ENCODE measurements around the gene ETS1. TPM values are rescaled to one million over a fixed set of nuclear protein-coding genes. Genes with fewer than 3 reads are reported as not detected.

Gene ETS1
- total RNA-seq, 2 experiments from 2014 or later, result 456 to 467 TPM

- Mint-ChIP-seq H3K4me3 (no peak overlapping the region), H3K4me1 (ENCODE audit: low read depth) (no peaks in the 10 kb centered on the region), H3K9me3 (ENCODE audit: insufficient read depth) (no peaks in the 10 kb centered on the region), H3K27ac (no peak overlapping the region), H3K36me3 (ENCODE audit: low read depth) (no peaks in the 10 kb centered on the region), H3K27me3 (ENCODE audit: low read depth) (peaks cover 14% of the 10 kb centered on the region)
- DNase-seq (no peak), ATAC-seq (no peak)
- CTCF ChIA-PET, result interaction anchor here (1.8 kb wide), 1 partner anchor 11 kb away, joined by 3 read pairs; no protein-coding TSS in a partner anchor
- POLR2A ChIA-PET, result no interaction called here
Observed at GRCh38 chr11:128592454-128592853, 5.1 kb upstream of the ETS1 start.

GRCh38 chr11:128590587-128590986 lies 3.2 kb upstream of the ETS1 start:
- Mint-ChIP-seq H3K27ac (no peak overlapping the region), H3K36me3 (ENCODE audit: low read depth) (no peaks in the 10 kb centered on the region), H3K4me1 (ENCODE audit: low read depth) (no peaks in the 10 kb centered on the region), H3K27me3 (ENCODE audit: low read depth) (peaks cover 14% of the 10 kb centered on the region), H3K4me3 (no peak overlapping the region), H3K9me3 (ENCODE audit: insufficient read depth) (no peaks in the 10 kb centered on the region)
- ATAC-seq (no peak), DNase-seq (no peak)
- ChIA-PET POLR2A (no interaction called here), CTCF (interaction anchor here (0.8 to 1.2 kb wide), 2 partner anchors 15 to 39 kb away, joined by 3 read pairs; no protein-coding TSS in a partner anchor)

- H3K27ac Mint-ChIP-seq, result no peak overlapping the region
- H3K36me3 Mint-ChIP-seq (ENCODE audit: low read depth), result no peaks in the 10 kb centered on the region
- ATAC-seq (no peak), DNase-seq (no peak)
- ChIA-PET POLR2A (no interaction called here), CTCF (interaction anchor here (0.8 to 1.2 kb wide), 2 partner anchors 16 to 39 kb away, joined by 3 read pairs; no protein-coding TSS in a partner anchor)
- H3K27me3 Mint-ChIP-seq (ENCODE audit: low read depth), result peaks cover 14% of the 10 kb centered on the region
- no peaks in the 10 kb centered on the region for H3K9me3 Mint-ChIP-seq (ENCODE audit: insufficient read depth)
- no peak overlapping the region for H3K4me3 Mint-ChIP-seq
- H3K4me1 Mint-ChIP-seq (ENCODE audit: low read depth), result no peaks in the 10 kb centered on the region
Observed at GRCh38 chr11:128589998-128590397, 2.6 kb upstream of the ETS1 start.

GRCh38 chr11:128588093-128588492 lies 735 bp upstream of the ETS1 start:
- Mint-ChIP-seq H3K36me3 (ENCODE audit: low read depth) (no peaks in the 10 kb centered on the region), H3K4me1 (ENCODE audit: low read depth) (peaks cover 3% of the 10 kb centered on the region)

GRCh38 chr11:128586689-128587088 lies 669 bp downstream of the ETS1 start:
- Mint-ChIP-seq H3K27me3 (ENCODE audit: low read depth) (peaks cover 7% of the 10 kb centered on the region), H3K9me3 (ENCODE audit: insufficient read depth) (no peaks in the 10 kb centered on the region), H3K4me1 (ENCODE audit: low read depth) (peaks cover 12% of the 10 kb centered on the region), H3K36me3 (ENCODE audit: low read depth) (no peaks in the 10 kb centered on the region), H3K4me3 (no peak overlapping the region), H3K27ac (no peak overlapping the region)
- ATAC-seq (no peak), DNase-seq (no peak)
- CTCF ChIA-PET, result no interaction called here
- POLR2A ChIA-PET, result no interaction called here

More at GRCh38 chr11:128588093-128588492, 735 bp upstream of the ETS1 start:
- H3K27me3 Mint-ChIP-seq (ENCODE audit: low read depth), result peaks cover 10% of the 10 kb centered on the region
- no peak overlapping the region for H3K4me3 Mint-ChIP-seq
- DNase-seq (no peak), ATAC-seq (no peak)
- H3K27ac Mint-ChIP-seq, result no peak overlapping the region
- no peaks in the 10 kb centered on the region for H3K9me3 Mint-ChIP-seq (ENCODE audit: insufficient read depth)
- ChIA-PET POLR2A (no interaction called here), CTCF (interaction anchor here (0.6 kb wide), 1 partner anchor 44 kb away, joined by 3 read pairs; no protein-coding TSS in a partner anchor)

GRCh38 chr11:128585498-128586238 lies 1.7 kb downstream of the ETS1 start:
- ChIA-PET CTCF (no interaction called here), POLR2A (no interaction called here)
- peaks cover 18% of the 10 kb centered on the region for H3K4me1 Mint-ChIP-seq (ENCODE audit: low read depth)

GRCh38 chr11:128584253-128584652 lies 3.1 kb downstream of the ETS1 start:
- no peak overlapping the region for H3K27ac Mint-ChIP-seq
- peaks cover 29% of the 10 kb centered on the region for H3K4me1 Mint-ChIP-seq (ENCODE audit: low read depth)

More at GRCh38 chr11:128585498-128586238, 1.7 kb downstream of the ETS1 start:
- no peak overlapping the region for H3K27ac Mint-ChIP-seq
- no peak overlapping the region for H3K4me3 Mint-ChIP-seq
- no peak for DNase-seq
- H3K27me3 Mint-ChIP-seq (ENCODE audit: low read depth), result peaks cover 3% of the 10 kb centered on the region
- H3K9me3 Mint-ChIP-seq (ENCODE audit: insufficient read depth), result no peaks in the 10 kb centered on the region
- H3K36me3 Mint-ChIP-seq (ENCODE audit: low read depth), result no peaks in the 10 kb centered on the region
- ATAC-seq, result no peak

GRCh38 chr11:128582496-128583366 lies 4.6 kb downstream of the ETS1 start:
- no peaks in the 10 kb centered on the region for H3K36me3 Mint-ChIP-seq (ENCODE audit: low read depth)
- ChIA-PET POLR2A (no interaction called here), CTCF (interaction anchor here (0.9 to 1.5 kb wide), 3 partner anchors 16 to 21 kb away, joined by 3 to 5 read pairs (median 3); no protein-coding TSS in a partner anchor)
- H3K27me3 Mint-ChIP-seq (ENCODE audit: low read depth), result no peaks in the 10 kb centered on the region
- ATAC-seq, result no peak
- no peak overlapping the region for H3K27ac Mint-ChIP-seq
- no peaks in the 10 kb centered on the region for H3K9me3 Mint-ChIP-seq (ENCODE audit: insufficient read depth)
- peaks cover 29% of the 10 kb centered on the region for H3K4me1 Mint-ChIP-seq (ENCODE audit: low read depth)
- DNase-seq, result no peak
- H3K4me3 Mint-ChIP-seq, result no peak overlapping the region

More at GRCh38 chr11:128584253-128584652, 3.1 kb downstream of the ETS1 start:
- CTCF ChIA-PET, result interaction anchor here (1.0 kb wide), 1 partner anchor 31 kb away, joined by 6 read pairs; no protein-coding TSS in a partner anchor
- H3K4me3 Mint-ChIP-seq, result no peak overlapping the region
- no peak for ATAC-seq
- no peaks in the 10 kb centered on the region for H3K36me3 Mint-ChIP-seq (ENCODE audit: low read depth)
- H3K27me3 Mint-ChIP-seq (ENCODE audit: low read depth), result no peaks in the 10 kb centered on the region
- DNase-seq, result no peak
- no peaks in the 10 kb centered on the region for H3K9me3 Mint-ChIP-seq (ENCODE audit: insufficient read depth)
- POLR2A ChIA-PET, result no interaction called here

- Mint-ChIP-seq H3K27ac (no peak overlapping the region), H3K4me3 (no peak overlapping the region)
- CTCF ChIA-PET, result interaction anchor here (0.9 kb wide), 1 partner anchor 46 kb away, joined by 3 read pairs; no protein-coding TSS in a partner anchor
Observed at GRCh38 chr11:128581561-128582272, 5.6 kb downstream of the ETS1 start.

GRCh38 chr11:128580612-128581011 lies 6.7 kb downstream of the ETS1 start:
- CTCF ChIA-PET, result interaction anchor here (1.0 to 1.3 kb wide), 5 partner anchors 26 to 408 kb away, joined by 3 to 5 read pairs (median 4); no protein-coding TSS in a partner anchor
- H3K36me3 Mint-ChIP-seq (ENCODE audit: low read depth), result no peaks in the 10 kb centered on the region
- no peak for DNase-seq
- no peak for ATAC-seq
- POLR2A ChIA-PET, result interaction anchor here (0.8 to 1.7 kb wide), 5 partner anchors 12 to 57 kb away, joined by 3 to 9 read pairs (median 4); no protein-coding TSS in a partner anchor
- H3K9me3 Mint-ChIP-seq (ENCODE audit: insufficient read depth), result no peaks in the 10 kb centered on the region
- H3K4me1 Mint-ChIP-seq (ENCODE audit: low read depth), result peaks cover 31% of the 10 kb centered on the region
- no peak overlapping the region for H3K4me3 Mint-ChIP-seq
- H3K27me3 Mint-ChIP-seq (ENCODE audit: low read depth), result no peaks in the 10 kb centered on the region
- H3K27ac Mint-ChIP-seq, result no peak overlapping the region

More at GRCh38 chr11:128581561-128582272, 5.6 kb downstream of the ETS1 start:
- Mint-ChIP-seq H3K9me3 (ENCODE audit: insufficient read depth) (no peaks in the 10 kb centered on the region), H3K4me1 (ENCODE audit: low read depth) (peaks cover 29% of the 10 kb centered on the region), H3K27me3 (ENCODE audit: low read depth) (no peaks in the 10 kb centered on the region), H3K36me3 (ENCODE audit: low read depth) (no peaks in the 10 kb centered on the region)
- POLR2A ChIA-PET, result no interaction called here
- ATAC-seq (no peak), DNase-seq (no peak)

- POLR2A ChIA-PET, result interaction anchor here (0.8 to 1.7 kb wide), 7 partner anchors 11 to 63 kb away, joined by 3 to 9 read pairs (median 4); no protein-coding TSS in a partner anchor
- CTCF ChIA-PET, result interaction anchor here (1.0 to 1.3 kb wide), 5 partner anchors 25 to 408 kb away, joined by 3 to 5 read pairs (median 4); no protein-coding TSS in a partner anchor
- Mint-ChIP-seq H3K9me3 (ENCODE audit: insufficient read depth) (no peaks in the 10 kb centered on the region), H3K27ac (no peak overlapping the region), H3K36me3 (ENCODE audit: low read depth) (no peaks in the 10 kb centered on the region), H3K27me3 (ENCODE audit: low read depth) (no peaks in the 10 kb centered on the region), H3K4me1 (ENCODE audit: low read depth) (peaks cover 37% of the 10 kb centered on the region), H3K4me3 (no peak overlapping the region)
- no peak for DNase-seq
- peak; percentile 65 for ATAC-seq
Observed at GRCh38 chr11:128579798-128580504, 7.4 kb downstream of the ETS1 start.

Measured in activated CD8-positive, alpha-beta T cell treated with anti-CD3 and anti-CD28 coated beads, Interleukin-2, amount 10 ng/mL, durations not matched to agents 7 days and 5 days (primary cell).